Thyroid gland (tissue), 4 donors: ENCODE measurements around the gene PPIA. TPM values are rescaled to one million over a fixed set of nuclear protein-coding genes. Genes with fewer than 3 reads are reported as not detected.

ENCODE experiments used
- DNase-seq, 2 donors: peaks; one replicate each; pipeline ENCODE4 v3.0.0-alpha.2; 2019
- H3K27ac ChIP-seq, 3 donors: fragments of 200-600 bp; sonication (generic); 1 replicate in 2 of 3; 2 replicates in 1 of 3; pipeline ENCODE4 v1.5.1; 2016 to 2019; ENCODE audit warnings: mild to moderate bottlenecking in 1 of 3, moderate library complexity in 1 of 3
- H3K27me3 ChIP-seq: fragments of 200-600 bp; sonication (generic); one replicate; pipeline ENCODE4 v1.5.1; 2019
- H3K36me3 ChIP-seq, 2 donors: fragments of 200-600 bp; sonication (generic); one replicate each; pipeline ENCODE4 v1.5.1; 2016 to 2019
- H3K4me1 ChIP-seq, 2 donors: fragments of 200-600 bp; sonication (generic); one replicate each; pipeline ENCODE4 v1.5.1; 2017 to 2019
- H3K4me3 ChIP-seq, 3 donors: fragments of 200-600 bp; sonication (generic); replicated peaks in 1 of 3; 1 replicate in 2 of 3; 2 replicates in 1 of 3; pipeline ENCODE4 v1.5.1; 2016; ENCODE audit warnings: mild to moderate bottlenecking in 1 of 3
- H3K9me3 ChIP-seq: fragments of 200-600 bp; sonication (generic); one replicate; pipeline ENCODE4 v1.5.1; 2017
- CTCF ChIP-seq, 6 experiments: fragments of 200-600 bp in 3 of 6; fragments of 450-650 bp in 3 of 6; sonication (generic) in 3 of 6; IDR thresholded peaks; one replicate each; pipeline ENCODE4 v1.5.1; 2016 to 2019; ENCODE audit warnings: antibody characterized with exemption in 6 of 6, mild to moderate bottlenecking in 2 of 6, inconsistent platforms in 1 of 6, moderate library complexity in 1 of 6
- POLR2A ChIP-seq, 2 donors: fragments of 450-650 bp; IDR thresholded peaks; one replicate each; pipeline ENCODE4 v1.6.1; 2017; ENCODE audit warnings: antibody characterized with exemption in 2 of 2, mild to moderate bottlenecking in 2 of 2, moderate library complexity in 1 of 2
- WGBS, 2 donors: methylation state at CpG; one replicate each; pipeline ENCODE4 v1.1.5; 2017; 5-methylcytosine and 5-hydroxymethylcytosine counted together
- intact Hi-C: fragments of 100-400 bp; cut with DNase I; formaldehyde crosslinking; loops from one replicate; pipeline ENCODE4 v1.15.1; 2023
- total RNA-seq, 4 donors: library from RNA; depleted of rRNA; stranded (reverse); fragments of >200 nt; gene quantifications; one replicate each; pipeline ENCODE4 v1.2.3, GENCODE V29; 2016

The PPIA gene
- total RNA-seq, 4 donors from 2014 or later, result 1,021 to 2,051 (median 1,545) TPM

- no peak for TF ChIP-seq POLR2A (IDR thresholded peaks at IDR 0.05)
- no peak for TF ChIP-seq CTCF (IDR thresholded peaks at IDR 0.05)
- Histone ChIP-seq H3K9me3 (no peaks in the 10 kb centered on the region), H3K36me3 (peaks cover 13 to 16% of the 10 kb centered on the region in 2 donors), H3K27me3 (no peaks in the 10 kb centered on the region), H3K27ac (no peak overlapping the region), H3K4me3 (no peak overlapping the region), H3K4me1 (no peaks in the 10 kb centered on the region)
- DNase-seq, result no peak
- WGBS, 2 donors, result 86 to 89% methylated on average over 4 of the region's 4 CpGs
- intact Hi-C loops, result no loop called here
Observed at GRCh38 chr7:44808914-44809393, 12.5 kb downstream of the PPIA start.

- DNase-seq, result no peak
- Histone ChIP-seq H3K4me1 (no peaks in the 10 kb centered on the region), H3K27ac (no peak overlapping the region), H3K4me3 (no peak overlapping the region), H3K9me3 (no peaks in the 10 kb centered on the region), H3K36me3 (no peaks in the 10 kb centered on the region), H3K27me3 (no peaks in the 10 kb centered on the region)
- intact Hi-C loops, result no loop called here
- TF ChIP-seq POLR2A (IDR thresholded peaks at IDR 0.05), result no peak
- TF ChIP-seq CTCF (IDR thresholded peaks at IDR 0.05), result no peak
Observed at GRCh38 chr7:44811093-44811492, 14.6 kb downstream of the PPIA start.

GRCh38 chr7:44811571-44811970 lies 15.1 kb downstream of the PPIA start:
- Histone ChIP-seq H3K4me1 (no peaks in the 10 kb centered on the region), H3K36me3 (no peaks in the 10 kb centered on the region), H3K27ac (no peak overlapping the region), H3K27me3 (no peaks in the 10 kb centered on the region), H3K4me3 (no peak overlapping the region), H3K9me3 (no peaks in the 10 kb centered on the region)
- no peak for DNase-seq
- WGBS, 2 donors, result 92 to 94% methylated on average over 6 of the region's 6 CpGs
- TF ChIP-seq POLR2A (IDR thresholded peaks at IDR 0.05), result no peak
- TF ChIP-seq CTCF (IDR thresholded peaks at IDR 0.05), result no peak
- intact Hi-C loops, result no loop called here

- Histone ChIP-seq H3K27me3 (no peaks in the 10 kb centered on the region), H3K4me1 (no peaks in the 10 kb centered on the region), H3K4me3 (no peak overlapping the region), H3K27ac (no peak overlapping the region), H3K36me3 (no peaks in the 10 kb centered on the region), H3K9me3 (no peaks in the 10 kb centered on the region)
- intact Hi-C loops, result no loop called here
- TF ChIP-seq POLR2A (IDR thresholded peaks at IDR 0.05) (no peak), CTCF (IDR thresholded peaks at IDR 0.05) (no peak)
- no peak for DNase-seq
- WGBS, 2 donors, result 90 to 96% methylated on average over 2 of the region's 2 CpGs
Observed at GRCh38 chr7:44814919-44815318, 18.4 kb downstream of the PPIA start.

GRCh38 chr7:44819292-44819691 lies 22.8 kb downstream of the PPIA start:
- Histone ChIP-seq H3K36me3 (no peaks in the 10 kb centered on the region), H3K9me3 (no peaks in the 10 kb centered on the region), H3K27me3 (no peaks in the 10 kb centered on the region), H3K27ac (no peak overlapping the region), H3K4me3 (no peak overlapping the region), H3K4me1 (no peaks in the 10 kb centered on the region)
- TF ChIP-seq POLR2A (IDR thresholded peaks at IDR 0.05), result no peak
- no peak for TF ChIP-seq CTCF (IDR thresholded peaks at IDR 0.05)
- 67 to 71% methylated on average over 2 of the region's 2 CpGs for WGBS, 2 donors
- intact Hi-C loops, result no loop called here
- DNase-seq, result no peak
